Neutrophil (primary cell): Measurements from ENCODE around the gene MYO1F.

Experiments used
- H3K27ac ChIP-seq: fragments of 200-600 bp; sonication (generic); 2 replicates; pipeline ENCODE4 v1.5.1; 2016; ENCODE audit warnings: mild to moderate bottlenecking, moderate library complexity
- H3K27me3 ChIP-seq: fragments of 200-600 bp; sonication (generic); 2 replicates; pipeline ENCODE4 v1.6.0; 2016; ENCODE audit warnings: mild to moderate bottlenecking
- H3K36me3 ChIP-seq: fragments of 200-600 bp; sonication (generic); 2 replicates; pipeline ENCODE4 v1.5.1; 2017
- H3K4me1 ChIP-seq, 2 experiments: fragments of 200-600 bp in 1 of 2; sonication (generic) in 1 of 2; 1 replicate in 1 of 2; 2 replicates in 1 of 2; pipeline versions ENCODE4 v1.5.1 to v1.6.1; 2013 to 2016; ENCODE audit warnings: low read depth in 1 of 2, low read length in 1 of 2, mild to moderate bottlenecking in 1 of 2, moderate library complexity in 1 of 2; ENCODE audit not compliant: control insufficient read depth in 1 of 2, insufficient read depth in 1 of 2
- H3K4me3 ChIP-seq, 2 experiments: fragments of 200-600 bp in 1 of 2; sonication (generic) in 1 of 2; 1 replicate in 1 of 2; 2 replicates in 1 of 2; pipeline ENCODE4 v1.5.1; 2013 to 2016; ENCODE audit warnings: low read depth in 1 of 2, low read length in 1 of 2, mild to moderate bottlenecking in 1 of 2, moderate library complexity in 1 of 2
- H3K9me3 ChIP-seq: fragments of 200-600 bp; sonication (generic); 2 replicates; pipeline ENCODE4 v1.5.1; 2016
- TF ChIP-seq, protein P1 (sequence below): fragments of 200-600 bp; sonication (generic); IDR thresholded peaks from 2 replicates; pipeline ENCODE4 v1.5.1; 2016; ENCODE audit warnings: antibody characterized with exemption

The MYO1F gene

DNA sequence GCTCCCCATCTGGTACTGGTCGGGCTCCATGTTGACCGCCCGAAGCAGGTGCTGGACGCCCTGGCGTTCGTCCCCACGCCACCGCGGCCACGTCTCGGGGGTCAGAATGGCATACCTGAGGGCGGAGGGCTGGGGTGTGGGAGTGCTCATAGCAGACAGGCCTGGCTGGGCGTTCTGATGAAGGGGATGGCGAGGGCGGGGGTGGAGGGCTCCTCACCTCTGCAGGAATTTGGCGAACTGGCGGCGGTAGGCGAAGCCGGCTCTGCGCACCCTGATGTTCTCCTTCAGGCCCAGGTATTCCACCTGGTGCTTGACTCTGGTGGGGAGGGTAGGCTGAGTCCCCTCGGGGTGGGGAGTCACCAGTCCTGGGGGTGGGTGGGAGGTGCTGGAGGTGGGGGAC, 41.0 kb downstream of the MYO1F start:
- Histone ChIP-seq H3K4me3 (no peak overlapping the region), H3K27me3 (no peaks in the 10 kb centered on the region), H3K27ac (peak overlapping the region; percentile 50), H3K4me1 (peaks cover 14% of the 10 kb centered on the region in 2 experiments), H3K9me3 (peaks cover 14% of the 10 kb centered on the region), H3K36me3 (peaks cover 100% of the 10 kb centered on the region)
- TF ChIP-seq, protein P1, sequence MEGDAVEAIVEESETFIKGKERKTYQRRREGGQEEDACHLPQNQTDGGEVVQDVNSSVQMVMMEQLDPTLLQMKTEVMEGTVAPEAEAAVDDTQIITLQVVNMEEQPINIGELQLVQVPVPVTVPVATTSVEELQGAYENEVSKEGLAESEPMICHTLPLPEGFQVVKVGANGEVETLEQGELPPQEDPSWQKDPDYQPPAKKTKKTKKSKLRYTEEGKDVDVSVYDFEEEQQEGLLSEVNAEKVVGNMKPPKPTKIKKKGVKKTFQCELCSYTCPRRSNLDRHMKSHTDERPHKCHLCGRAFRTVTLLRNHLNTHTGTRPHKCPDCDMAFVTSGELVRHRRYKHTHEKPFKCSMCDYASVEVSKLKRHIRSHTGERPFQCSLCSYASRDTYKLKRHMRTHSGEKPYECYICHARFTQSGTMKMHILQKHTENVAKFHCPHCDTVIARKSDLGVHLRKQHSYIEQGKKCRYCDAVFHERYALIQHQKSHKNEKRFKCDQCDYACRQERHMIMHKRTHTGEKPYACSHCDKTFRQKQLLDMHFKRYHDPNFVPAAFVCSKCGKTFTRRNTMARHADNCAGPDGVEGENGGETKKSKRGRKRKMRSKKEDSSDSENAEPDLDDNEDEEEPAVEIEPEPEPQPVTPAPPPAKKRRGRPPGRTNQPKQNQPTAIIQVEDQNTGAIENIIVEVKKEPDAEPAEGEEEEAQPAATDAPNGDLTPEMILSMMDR, result no peak

DNA sequence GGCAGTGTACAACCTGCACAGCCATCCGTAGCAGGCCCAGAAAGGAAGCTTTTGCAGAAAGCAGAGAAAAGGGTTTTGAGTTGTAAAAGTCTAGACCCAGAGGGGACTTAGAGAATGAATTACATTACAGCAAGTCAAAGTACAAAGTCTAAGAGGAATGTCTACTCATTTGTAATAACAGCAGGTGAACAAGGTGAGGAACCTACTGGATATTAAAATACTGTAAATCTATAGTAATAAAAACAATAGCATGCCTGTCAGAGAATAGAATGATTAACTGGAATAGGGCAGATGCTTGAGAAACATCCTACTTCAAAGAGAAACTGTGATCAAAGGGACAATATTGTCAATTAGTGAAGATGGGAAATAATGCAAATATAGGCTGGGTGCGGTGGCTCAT, 45.0 kb downstream of the MYO1F start:
- H3K9me3 ChIP-seq, result peaks cover 22% of the 10 kb centered on the region
- no peak overlapping the region for H3K4me3 ChIP-seq
- TF ChIP-seq, protein P1, result no peak
- peaks cover 100% of the 10 kb centered on the region for H3K36me3 ChIP-seq
- H3K27me3 ChIP-seq, result no peaks in the 10 kb centered on the region
- no peaks in the 10 kb centered on the region for H3K4me1 ChIP-seq
- H3K27ac ChIP-seq, result peak overlapping the region; percentile 35

DNA sequence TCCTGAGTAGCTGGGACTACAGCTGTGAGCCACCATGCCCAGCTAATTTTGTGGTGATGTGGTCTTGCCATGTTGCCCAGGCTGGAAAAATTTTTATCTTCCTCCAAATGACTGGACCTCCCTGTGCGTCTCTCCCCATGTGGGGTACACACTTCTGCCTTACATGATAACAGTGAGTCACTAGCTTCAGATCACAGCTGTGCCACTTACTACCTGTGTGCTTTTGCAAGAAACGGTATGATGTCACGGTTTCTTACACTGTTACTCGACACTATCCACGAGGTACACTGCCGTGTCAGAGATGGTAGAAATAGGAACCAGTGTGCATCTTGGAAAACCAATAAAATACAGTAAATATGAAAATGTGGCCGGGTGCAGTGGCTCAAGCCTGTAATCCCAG, 45.8 kb downstream of the MYO1F start:
- peaks cover 100% of the 10 kb centered on the region for H3K36me3 ChIP-seq

DNA sequence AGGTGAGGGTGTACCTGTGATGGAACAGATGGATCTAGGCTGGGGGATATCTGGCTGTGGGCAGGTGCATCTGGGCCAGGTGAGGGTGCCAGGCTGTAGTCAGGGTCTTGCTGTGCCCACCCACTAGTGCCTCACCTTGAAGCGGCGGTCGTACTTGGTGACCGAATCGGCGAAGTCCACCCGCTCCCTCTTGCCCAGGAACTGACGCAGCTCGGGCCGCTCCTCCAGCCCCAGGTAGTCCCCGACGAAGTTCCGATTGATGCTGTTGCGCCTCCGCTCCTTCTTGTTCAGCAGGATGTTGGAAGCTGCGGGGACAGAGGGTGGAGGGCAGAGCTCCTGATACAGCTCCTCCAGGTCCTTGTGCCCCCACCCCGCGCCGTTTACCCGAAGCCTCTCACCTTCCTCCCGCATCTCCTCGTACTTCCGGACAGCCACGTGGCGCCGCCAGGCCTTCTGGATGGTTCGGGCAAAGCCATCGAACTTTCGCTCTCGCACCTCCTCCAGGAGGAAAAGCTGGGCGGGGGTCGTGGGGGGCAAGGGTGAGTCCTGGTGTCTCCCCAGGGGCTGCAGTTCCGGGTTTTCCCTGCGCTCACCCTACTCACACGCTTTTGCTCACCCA, 47.1 kb downstream of the MYO1F start:
- Histone ChIP-seq H3K9me3 (peaks cover 29% of the 10 kb centered on the region), H3K4me3 (no peak overlapping the region), H3K27ac (no peak overlapping the region), H3K36me3 (peaks cover 100% of the 10 kb centered on the region), H3K27me3 (no peaks in the 10 kb centered on the region), H3K4me1 (no peaks in the 10 kb centered on the region)
- TF ChIP-seq, protein P1, result no peak

More for the DNA sequence above, 45.8 kb downstream of the MYO1F start:
- Histone ChIP-seq H3K27me3 (no peaks in the 10 kb centered on the region), H3K9me3 (peaks cover 26% of the 10 kb centered on the region), H3K4me1 (no peaks in the 10 kb centered on the region), H3K27ac (peak overlapping the region; percentile 38), H3K4me3 (no peak overlapping the region)
- TF ChIP-seq, protein P1, result no peak

DNA sequence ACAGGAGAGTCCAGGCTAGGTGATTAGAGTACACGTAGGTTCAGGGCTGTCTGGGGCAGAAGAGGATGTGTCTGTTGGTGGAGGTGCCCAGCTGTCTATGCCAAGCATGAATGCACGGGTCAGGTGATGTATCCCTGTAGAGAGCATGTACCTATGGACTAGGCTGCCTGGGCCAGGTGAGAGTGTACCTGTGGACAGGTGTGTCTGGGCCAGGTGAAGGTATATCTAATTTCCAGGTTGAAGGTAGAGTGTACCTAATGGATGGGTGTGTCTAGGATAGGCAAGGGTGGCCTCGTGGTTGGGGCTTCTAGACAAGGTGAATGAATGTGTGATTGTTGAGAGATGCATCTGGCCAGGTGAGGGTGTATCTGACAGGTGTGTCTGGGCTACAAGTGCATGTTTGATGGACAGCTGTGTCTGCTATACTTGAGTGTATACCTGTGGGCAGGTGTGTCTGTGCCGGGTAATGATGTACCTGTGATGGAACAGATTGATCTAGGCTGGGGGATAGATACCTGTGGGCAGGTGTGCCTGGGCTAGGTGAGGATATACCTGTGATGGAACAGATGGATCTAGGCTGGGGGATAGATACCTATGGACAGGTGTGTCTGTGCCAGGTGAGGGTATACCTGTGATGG, 47.8 kb downstream of the MYO1F start:
- Histone ChIP-seq H3K9me3 (peaks cover 29% of the 10 kb centered on the region), H3K27ac (peak overlapping the region; percentile 21), H3K4me3 (no peak overlapping the region), H3K27me3 (no peaks in the 10 kb centered on the region), H3K36me3 (peaks cover 100% of the 10 kb centered on the region), H3K4me1 (no peaks in the 10 kb centered on the region)
- TF ChIP-seq, protein P1, result no peak
